GM19452 (cell line): Measurements from ENCODE around the gene HOXB3.

ENCODE experiments used
- ATAC-seq: cut with Tn5 transposase; IDR thresholded peaks from one replicate; pipeline ENCODE4 v1.9.1; 2021; ENCODE audit not compliant: unreplicated experiment

The HOXB3 gene

DNA sequence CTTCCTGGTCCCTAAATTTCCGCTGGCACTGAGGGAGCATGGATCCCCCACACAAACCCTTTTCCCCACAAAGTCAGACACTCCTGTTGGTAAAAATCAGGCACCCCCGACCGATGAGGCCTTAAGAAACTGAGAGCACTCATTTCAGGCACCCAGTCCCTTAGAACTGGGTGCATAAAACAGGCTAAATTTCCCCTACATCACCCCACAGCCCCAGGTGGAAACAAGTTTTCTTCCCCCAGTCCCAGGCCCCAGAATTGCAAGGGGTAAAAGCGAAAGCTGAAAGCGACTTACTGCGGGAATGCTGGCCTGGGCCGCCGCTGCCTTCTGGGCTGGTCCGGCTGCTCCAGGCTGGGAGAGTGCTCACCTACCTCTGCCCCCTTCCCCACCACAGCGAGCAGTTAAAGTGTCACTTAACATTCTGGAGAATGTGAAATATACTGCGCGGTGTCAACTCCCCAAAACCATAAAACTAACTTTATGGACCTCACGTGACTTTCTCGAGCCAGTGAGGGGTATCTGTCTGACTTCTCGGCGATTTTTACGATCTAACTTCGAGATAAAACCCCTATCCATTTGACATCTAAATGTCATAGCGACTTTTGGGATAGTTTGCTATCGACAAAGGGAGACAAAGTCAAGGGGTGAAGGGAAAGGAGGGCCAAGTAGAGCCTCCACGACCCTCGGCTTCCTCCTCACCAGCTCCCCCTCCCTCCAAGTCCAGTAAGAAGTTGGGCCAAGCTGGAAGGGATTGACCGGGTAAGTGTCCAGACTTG lies at the start of gene HOXB3:
Gene HOXB3 (minus strand): TSS at position 411 of the 776 bp plus-strand sequence. CDS start 37,767 bp downstream, outside the sequence.
- ATAC-seq, result no peak

GRCh38 chr17:48639136-48639535 lies 49.1 kb upstream of the HOXB3 start:
- ATAC-seq, result no peak

- no peak for ATAC-seq
Measured at GRCh38 chr17:48637323-48638260, 47.6 kb upstream of the HOXB3 start.

DNA sequence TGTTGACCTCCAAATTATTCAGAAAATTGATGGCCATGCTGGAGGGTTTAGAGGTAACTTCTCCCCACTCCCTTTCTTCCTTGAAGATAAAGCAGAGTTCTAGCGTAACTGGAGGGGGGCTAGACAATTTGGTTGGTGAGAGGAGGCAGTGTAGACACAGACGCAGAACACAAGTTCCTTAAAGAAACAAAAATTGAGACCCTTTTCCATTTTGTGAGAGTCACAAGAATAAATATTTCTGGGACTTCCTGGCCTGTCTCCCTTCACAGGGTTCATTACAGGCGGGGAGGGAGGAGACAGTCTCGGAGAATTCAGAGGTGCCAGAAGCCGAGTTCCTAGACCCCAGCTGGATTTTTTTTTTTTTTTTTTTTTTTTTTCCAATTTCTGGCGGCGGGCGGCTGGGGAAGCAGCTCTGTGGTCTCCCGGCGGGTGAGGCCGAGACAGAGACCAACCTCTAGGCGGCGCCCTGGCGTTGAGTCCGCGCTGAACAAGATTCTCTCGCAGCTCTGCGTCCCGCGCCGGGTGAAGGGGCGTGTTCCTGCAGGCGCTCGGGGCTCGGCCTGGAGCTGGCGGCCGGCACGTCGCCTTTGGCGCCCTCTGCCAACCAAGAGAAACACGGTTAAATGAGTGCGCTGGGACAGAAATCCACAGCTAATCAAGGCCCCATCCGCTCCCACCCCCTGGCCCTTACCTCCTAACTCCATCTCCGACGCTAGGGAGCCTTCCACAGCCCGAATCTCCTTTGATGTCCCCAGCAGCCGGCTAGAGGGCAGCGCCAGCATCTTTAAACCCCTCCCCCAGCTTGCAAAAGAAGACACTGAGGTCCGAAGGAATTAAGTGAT lies 46.4 kb upstream of the HOXB3 start:
- ATAC-seq, result no peak

GRCh38 chr17:48634493-48635208 lies 44.6 kb upstream of the HOXB3 start:
- ATAC-seq, result no peak

DNA sequence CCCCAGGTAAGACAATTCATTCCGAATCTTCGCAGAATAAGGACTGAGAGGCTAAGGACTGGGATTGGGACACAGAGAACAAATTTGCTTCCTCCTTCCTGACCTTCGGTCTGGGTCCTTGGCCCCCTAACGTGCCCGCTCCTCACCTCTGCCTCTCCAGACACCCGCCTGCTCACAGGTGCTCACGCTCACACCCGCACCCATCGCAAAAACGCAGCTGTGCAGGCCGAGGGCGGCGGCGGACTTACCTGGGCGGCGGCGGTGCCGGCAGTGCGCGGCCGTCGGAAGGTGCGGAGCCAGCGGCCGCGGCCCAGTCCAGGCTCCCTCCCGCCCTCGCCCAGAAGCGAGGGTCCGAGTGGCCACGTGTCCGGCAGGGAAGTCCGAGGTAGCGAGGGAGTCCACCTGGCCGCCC lies 43.2 kb upstream of the HOXB3 start:
- no peak for ATAC-seq

GRCh38 chr17:48632579-48633265 lies 42.7 kb upstream of the HOXB3 start:
- no peak for ATAC-seq

- ATAC-seq, result no peak
Measured at GRCh38 chr17:48631693-48632578, 41.9 kb upstream of the HOXB3 start.

DNA sequence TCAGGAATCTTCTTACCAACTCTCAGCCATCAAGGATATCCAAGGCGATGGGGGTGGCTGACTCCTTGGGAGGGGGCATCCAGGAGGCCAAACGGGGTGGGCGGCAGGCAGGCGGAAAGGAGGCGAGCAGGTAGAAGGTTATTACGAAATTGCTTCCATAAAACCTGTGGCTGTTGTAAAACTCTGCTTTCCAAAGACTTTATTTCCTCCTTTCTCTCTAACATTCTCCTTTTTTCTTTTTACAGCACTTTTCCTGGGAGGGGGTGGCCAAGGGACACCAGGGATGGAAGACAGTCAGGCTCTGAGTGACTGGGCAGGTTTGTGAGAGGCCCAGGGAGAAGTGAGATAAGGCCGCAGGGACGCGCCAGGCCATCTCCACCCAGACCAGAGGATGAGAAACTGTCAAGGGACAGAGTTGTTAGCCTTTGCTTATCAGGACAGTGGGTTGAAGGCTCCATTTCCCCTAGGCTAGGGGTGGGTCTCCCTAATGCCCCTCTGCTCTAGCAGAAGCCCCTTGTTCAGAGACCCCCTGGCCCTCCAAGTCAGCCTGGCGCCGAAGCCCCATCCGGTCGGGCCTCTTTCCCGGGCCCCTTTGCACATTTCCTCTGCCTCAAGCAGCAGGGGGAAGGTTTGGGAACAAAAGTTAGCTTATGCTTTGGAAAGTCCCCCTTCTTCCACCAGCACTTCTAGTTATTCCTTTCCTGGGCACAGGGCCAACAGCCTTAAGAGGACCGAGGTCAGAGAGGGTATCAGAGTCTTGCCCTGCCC lies 41.1 kb upstream of the HOXB3 start:
- no peak for ATAC-seq

GRCh38 chr17:48630009-48630924 lies 40.2 kb upstream of the HOXB3 start:
- ATAC-seq, result no peak

- no peak for ATAC-seq
Measured at GRCh38 chr17:48629411-48629759, 39.3 kb upstream of the HOXB3 start.

GRCh38 chr17:48628649-48629410 lies 38.8 kb upstream of the HOXB3 start:
- no peak for ATAC-seq

DNA sequence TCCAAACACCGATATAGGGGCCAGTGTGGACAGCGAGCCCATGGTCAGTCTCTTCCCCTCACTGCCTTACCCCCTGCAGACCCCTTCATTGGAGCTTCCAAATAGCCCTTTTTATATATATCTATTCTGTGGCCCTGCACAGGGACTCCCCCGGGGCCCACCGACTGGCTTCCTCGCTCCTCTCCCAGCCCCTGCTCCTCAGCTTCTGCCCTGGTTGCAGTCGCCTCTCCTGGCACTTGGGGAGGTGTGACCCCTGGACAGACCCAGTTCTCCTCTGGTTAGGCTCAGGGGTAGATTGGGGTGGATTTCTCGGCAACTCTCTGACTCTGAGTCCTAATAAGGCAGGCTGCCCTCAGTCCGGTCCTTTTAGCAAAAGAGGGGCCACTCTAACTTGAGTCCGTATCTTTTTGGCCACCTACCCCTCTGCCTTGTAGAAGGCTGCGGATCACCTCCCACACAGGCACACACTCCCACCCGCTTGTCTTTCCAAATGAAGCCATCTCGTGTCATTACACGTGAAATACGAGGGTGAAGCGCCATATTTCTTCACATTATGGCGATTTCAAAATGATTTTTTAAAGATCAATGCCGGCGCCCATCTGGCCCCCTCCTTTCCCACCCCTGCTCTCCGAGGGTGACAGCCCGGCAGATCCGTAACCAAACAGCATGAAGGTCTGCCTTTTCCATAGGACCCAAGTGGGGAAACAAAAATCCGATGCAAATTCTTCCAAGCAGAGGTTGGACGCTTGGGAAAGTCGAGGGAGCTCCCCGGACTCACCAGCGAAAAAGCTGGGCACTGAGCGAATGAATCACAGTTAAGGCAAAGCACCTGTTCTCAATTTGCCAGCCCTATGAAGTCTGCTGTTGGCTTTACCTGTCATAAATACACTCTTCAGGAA lies 37.8 kb upstream of the HOXB3 start:
- no peak for ATAC-seq

DNA sequence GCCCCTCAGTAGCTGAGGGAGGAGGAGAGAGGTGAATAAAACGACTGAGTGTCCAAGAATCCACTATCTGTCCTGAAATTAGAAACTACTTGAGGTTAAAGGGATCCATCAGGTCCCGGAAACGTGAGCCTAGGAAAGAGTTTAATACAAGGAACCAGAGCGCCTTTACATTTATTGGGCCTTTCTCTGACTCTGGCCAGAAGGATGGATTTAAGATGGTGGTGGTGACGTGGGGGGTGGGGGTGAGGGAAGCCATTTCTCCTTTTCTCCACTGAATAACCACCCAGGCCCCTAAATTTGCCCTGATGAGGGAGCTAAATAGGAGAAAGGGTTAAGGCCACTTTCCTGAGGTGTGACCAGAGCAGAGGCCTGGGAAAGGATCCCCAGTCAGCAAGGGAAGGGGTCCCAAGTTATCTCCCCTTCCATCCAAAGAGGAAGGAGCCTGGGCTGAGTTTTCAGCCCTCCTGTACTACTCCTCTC lies 37.1 kb upstream of the HOXB3 start:
- ATAC-seq, result no peak
